Lower leg skin (tissue), 3 donors: ENCODE measurements around the gene IKBIP.

Experiments used
- CTCF ChIP-seq, 3 donors: fragments of 450-650 bp; IDR thresholded peaks; one replicate each; pipeline ENCODE4 v1.5.1; 2016; ENCODE audit warnings: antibody characterized with exemption in 3 of 3, mild to moderate bottlenecking in 3 of 3, moderate library complexity in 2 of 3
- POLR2A ChIP-seq, 2 donors: fragments of 450-650 bp; IDR thresholded peaks; one replicate each; pipeline ENCODE4 v1.6.1; 2016 to 2017; ENCODE audit warnings: antibody characterized with exemption in 2 of 2, mild to moderate bottlenecking in 1 of 2, moderate library complexity in 1 of 2

- no peak for TF ChIP-seq POLR2A (IDR thresholded peaks at IDR 0.05)
- TF ChIP-seq CTCF (IDR thresholded peaks at IDR 0.05) = no peak
These were observed 25.2 kb upstream of the IKBIP start for GRCh38 chr12:98669751-98670150.
